ENCODE results near the gene HSD17B13. TPM values are rescaled to one million over a fixed set of nuclear protein-coding genes. Genes with fewer than 3 reads are reported as not detected.

Gene HSD17B13, protein sequence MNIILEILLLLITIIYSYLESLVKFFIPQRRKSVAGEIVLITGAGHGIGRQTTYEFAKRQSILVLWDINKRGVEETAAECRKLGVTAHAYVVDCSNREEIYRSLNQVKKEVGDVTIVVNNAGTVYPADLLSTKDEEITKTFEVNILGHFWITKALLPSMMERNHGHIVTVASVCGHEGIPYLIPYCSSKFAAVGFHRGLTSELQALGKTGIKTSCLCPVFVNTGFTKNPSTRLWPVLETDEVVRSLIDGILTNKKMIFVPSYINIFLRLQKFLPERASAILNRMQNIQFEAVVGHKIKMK
- total RNA-seq (under 1 TPM in 1 of 2 experiments, not detected in 1; 0.22 TPM), polyA plus RNA-seq (not detected)

DNA sequence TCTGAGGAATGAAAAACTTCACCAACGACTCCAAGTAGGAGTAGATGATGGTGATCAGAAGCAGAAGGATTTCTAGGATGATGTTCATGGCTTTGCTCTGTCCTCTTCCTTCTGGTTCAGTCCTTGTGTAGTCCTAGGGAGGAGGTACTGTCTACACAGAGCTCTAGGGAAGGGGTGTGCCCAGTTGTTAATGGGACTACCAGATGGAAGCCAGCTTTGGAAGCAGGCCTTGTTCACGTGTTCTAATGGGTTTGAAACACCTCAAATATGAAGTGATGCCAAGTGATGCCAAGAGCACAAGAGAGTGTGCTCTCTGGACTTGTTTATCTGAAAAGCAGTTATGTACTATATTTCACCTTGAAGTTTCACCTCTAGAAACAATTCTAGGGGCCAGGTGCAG lies at the start of gene HSD17B13:
TSS of gene HSD17B13 (minus strand) at position 129 of the 400 bp plus-strand sequence. CDS start at position 88, 41 bp downstream.
- POLR2A ChIA-PET: no interaction called here

DNA sequence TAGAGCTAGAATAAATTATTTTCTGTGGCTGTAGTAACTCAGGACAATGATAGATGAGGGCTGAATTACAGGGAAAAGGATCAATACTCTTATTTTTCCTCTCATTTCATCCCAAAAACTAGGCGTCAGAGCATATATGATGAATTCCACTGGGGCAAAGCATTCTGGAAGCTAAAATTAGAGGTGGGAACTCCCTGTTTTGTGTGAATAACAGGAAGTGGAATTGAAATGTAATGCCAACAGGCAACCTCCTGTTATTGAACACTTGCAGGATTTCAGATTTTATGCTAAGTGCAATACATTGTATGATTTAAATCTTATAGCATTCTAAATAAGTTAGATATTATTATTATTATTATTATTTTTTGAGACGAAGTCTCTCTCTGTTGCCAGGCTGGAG lies 47.4 kb upstream of the HSD17B13 start:
- H3K9me3 Mint-ChIP-seq: no peaks in the 10 kb centered on the region
- Histone ChIP-seq H3K27ac (ENCODE audit: low read depth, low read length) (no peak overlapping the region), H3K27me3 (ENCODE audit: insufficient read depth, low read length, poor library complexity, severe bottlenecking) (no peaks in the 10 kb centered on the region), H3K4me1 (ENCODE audit: insufficient read depth, low read length) (no peaks in the 10 kb centered on the region), H3K4me3 (ENCODE audit: low read length) (no peak overlapping the region), H3K36me3 (ENCODE audit: insufficient read depth, low read length) (peaks cover 9% of the 10 kb centered on the region), H3K9me3 (ENCODE audit: low read length) (no peaks in the 10 kb centered on the region)
- peaks cover 19 to 75% (median 20%) of the 10 kb centered on the region in 3 donors for H3K36me3 Mint-ChIP-seq
- CTCF ChIA-PET: no interaction called here
- no peak overlapping the region for H3K4me3 Mint-ChIP-seq
- H3K27me3 Mint-ChIP-seq: no peaks in the 10 kb centered on the region
- H3K4me1 Mint-ChIP-seq: peaks cover 4 to 7% (median 5%) of the 10 kb centered on the region in 3 donors
- H3K27ac Mint-ChIP-seq: peak overlapping the region in 2 of 8 donors; percentile 29 to 51
- DNase-seq: no peak
- POLR2A ChIA-PET: no interaction called here

More for the DNA sequence above, at the start of gene HSD17B13:
- no peaks in the 10 kb centered on the region for H3K27me3 ChIP-seq (ENCODE audit: insufficient read depth, low read length, poor library complexity, severe bottlenecking)
- H3K36me3 ChIP-seq (ENCODE audit: insufficient read depth, low read length): no peaks in the 10 kb centered on the region
- no peaks in the 10 kb centered on the region for H3K4me1 ChIP-seq (ENCODE audit: insufficient read depth, low read length)
- Mint-ChIP-seq H3K27me3 (no peaks in the 10 kb centered on the region), H3K4me1 (no peaks in the 10 kb centered on the region), H3K4me3 (no peak within 1 kb of the TSS), H3K27ac (peak within 1 kb of the TSS in 1 of 8 donors; percentile 7), H3K36me3 (peaks cover 0 to 1% (median 0%) of the 10 kb centered on the region in 3 donors), H3K9me3 (peaks cover 0 to 7% (median 0%) of the 10 kb centered on the region in 5 donors)
- no peak within 1 kb of the TSS for H3K27ac ChIP-seq (ENCODE audit: low read depth, low read length)
- no peaks in the 10 kb centered on the region for H3K9me3 ChIP-seq (ENCODE audit: low read length)
- H3K4me3 ChIP-seq (ENCODE audit: low read length): no peak within 1 kb of the TSS
- no peak for DNase-seq
- CTCF ChIA-PET: no interaction called here

DNA sequence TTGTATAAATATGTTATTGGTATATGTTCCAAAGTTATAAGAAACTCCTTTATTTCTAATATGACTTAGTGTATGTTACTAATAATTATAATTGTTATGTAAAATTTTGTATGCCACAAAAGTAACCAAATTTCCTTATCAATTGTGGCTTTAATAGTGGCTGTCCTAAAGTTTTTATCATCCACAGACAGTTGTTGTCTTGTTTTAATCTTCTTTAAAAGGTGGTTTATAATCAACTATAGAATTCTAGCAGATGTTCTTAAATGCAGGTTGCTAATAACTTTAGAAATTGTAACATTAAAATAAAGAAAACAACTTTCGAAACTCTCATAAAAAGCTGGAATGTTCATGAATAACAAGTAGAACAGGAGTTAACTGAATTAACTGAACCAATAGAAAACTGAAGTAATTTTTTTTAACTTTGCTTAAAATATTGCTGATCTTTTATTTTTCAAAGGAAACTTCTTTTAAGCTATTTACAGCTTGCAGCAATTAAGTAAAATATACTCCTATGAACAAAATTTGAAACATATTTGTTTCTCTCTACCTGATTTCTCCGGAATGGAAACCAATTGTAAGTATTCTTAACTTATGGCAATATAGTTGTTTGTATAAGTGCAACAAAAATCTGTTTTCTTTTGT lies 44.0 kb upstream of the HSD17B13 start:
- Mint-ChIP-seq H3K4me3 (no peak overlapping the region), H3K27me3 (no peaks in the 10 kb centered on the region), H3K27ac (peak overlapping the region in 1 of 8 donors; percentile 29), H3K9me3 (no peaks in the 10 kb centered on the region), H3K36me3 (peaks cover 15 to 82% (median 22%) of the 10 kb centered on the region in 3 donors), H3K4me1 (peaks cover 4 to 7% (median 5%) of the 10 kb centered on the region in 3 donors)
- no peak for DNase-seq
- Histone ChIP-seq H3K36me3 (ENCODE audit: insufficient read depth, low read length) (peaks cover 24% of the 10 kb centered on the region), H3K27me3 (ENCODE audit: insufficient read depth, low read length, poor library complexity, severe bottlenecking) (no peaks in the 10 kb centered on the region), H3K4me1 (ENCODE audit: insufficient read depth, low read length) (no peaks in the 10 kb centered on the region), H3K27ac (ENCODE audit: low read depth, low read length) (no peak overlapping the region), H3K4me3 (ENCODE audit: low read length) (no peak overlapping the region), H3K9me3 (ENCODE audit: low read length) (no peaks in the 10 kb centered on the region)
- ChIA-PET POLR2A (no interaction called here), CTCF (interaction anchor here (0.6 to 1.4 kb wide), 2 partner anchors 23 to 60 kb away, joined by 3 read pairs; no protein-coding TSS in a partner anchor)

DNA sequence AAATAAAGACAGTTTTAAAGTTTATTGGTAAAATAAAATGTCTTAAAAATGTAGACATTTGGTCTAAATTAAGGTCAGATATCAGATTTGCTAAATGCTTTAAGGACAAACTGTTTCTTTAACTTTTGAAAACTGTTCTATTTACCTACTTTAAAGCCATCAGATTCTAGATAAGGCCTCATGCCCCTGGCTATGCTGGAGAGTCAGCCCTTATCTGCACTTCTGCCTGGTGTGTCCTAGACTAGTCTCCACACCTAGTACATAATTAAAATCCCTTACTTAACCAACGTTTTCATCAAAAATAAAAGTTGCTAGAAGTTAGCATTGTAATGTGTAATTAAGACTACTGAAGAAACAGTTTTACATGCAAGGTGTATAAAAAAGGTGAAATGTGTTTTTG lies 42.7 kb upstream of the HSD17B13 start:
- no peak for DNase-seq
- H3K27ac Mint-ChIP-seq: peak overlapping the region in 1 of 8 donors; percentile 35
- ChIA-PET CTCF (interaction anchor here (2.7 kb wide), 1 partner anchor 11 kb away, joined by 13 read pairs; no protein-coding TSS in a partner anchor), POLR2A (no interaction called here)
- H3K36me3 Mint-ChIP-seq: peaks cover 8 to 82% (median 15%) of the 10 kb centered on the region in 3 donors
- no peak overlapping the region for H3K27ac ChIP-seq (ENCODE audit: low read depth, low read length)
- no peaks in the 10 kb centered on the region for H3K9me3 ChIP-seq (ENCODE audit: low read length)
- H3K4me3 ChIP-seq (ENCODE audit: low read length): no peak overlapping the region
- H3K4me1 ChIP-seq (ENCODE audit: insufficient read depth, low read length): no peaks in the 10 kb centered on the region
- H3K27me3 ChIP-seq (ENCODE audit: insufficient read depth, low read length, poor library complexity, severe bottlenecking): no peaks in the 10 kb centered on the region
- no peaks in the 10 kb centered on the region for H3K27me3 Mint-ChIP-seq
- no peak overlapping the region for H3K4me3 Mint-ChIP-seq
- peaks cover 0 to 3% (median 1%) of the 10 kb centered on the region in 3 donors for H3K4me1 Mint-ChIP-seq
- H3K9me3 Mint-ChIP-seq: no peaks in the 10 kb centered on the region
- peaks cover 21% of the 10 kb centered on the region for H3K36me3 ChIP-seq (ENCODE audit: insufficient read depth, low read length)

DNA sequence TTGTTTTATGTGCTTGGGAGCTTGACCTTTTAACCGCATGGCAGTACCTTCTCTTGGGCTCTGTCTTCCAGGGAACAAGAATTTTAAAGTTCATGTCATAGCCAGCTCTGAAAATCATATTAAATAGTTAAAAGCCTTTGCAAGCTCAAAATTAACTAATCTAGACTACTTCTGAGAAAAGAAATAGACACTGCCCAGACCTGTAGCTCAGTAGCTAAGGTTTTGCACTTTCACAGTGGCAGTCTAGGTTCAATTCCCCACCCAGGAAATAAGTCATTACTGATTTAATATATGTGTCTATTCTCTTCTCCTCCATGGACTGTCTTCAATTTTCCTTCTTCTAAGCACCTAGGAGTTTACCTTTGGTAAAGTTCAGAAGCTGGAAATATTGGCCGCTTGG lies 40.9 kb upstream of the HSD17B13 start:
- ChIA-PET CTCF (interaction anchor here (1.0 to 2.7 kb wide), 2 partner anchors 12 to 19 kb away, joined by 3 to 13 read pairs; no protein-coding TSS in a partner anchor), POLR2A (no interaction called here)
- no peaks in the 10 kb centered on the region for H3K4me1 ChIP-seq (ENCODE audit: insufficient read depth, low read length)
- DNase-seq: no peak
- H3K36me3 Mint-ChIP-seq: peaks cover 8 to 80% (median 20%) of the 10 kb centered on the region in 3 donors
- H3K27me3 ChIP-seq (ENCODE audit: insufficient read depth, low read length, poor library complexity, severe bottlenecking): no peaks in the 10 kb centered on the region
- no peak overlapping the region for H3K4me3 Mint-ChIP-seq
- no peak overlapping the region for H3K27ac ChIP-seq (ENCODE audit: low read depth, low read length)
- H3K36me3 ChIP-seq (ENCODE audit: insufficient read depth, low read length): peaks cover 21% of the 10 kb centered on the region
- peaks cover 0 to 3% (median 1%) of the 10 kb centered on the region in 3 donors for H3K4me1 Mint-ChIP-seq
- H3K27ac Mint-ChIP-seq: peak overlapping the region in 1 of 8 donors; percentile 27
- H3K9me3 Mint-ChIP-seq: no peaks in the 10 kb centered on the region
- no peaks in the 10 kb centered on the region for H3K27me3 Mint-ChIP-seq
- H3K9me3 ChIP-seq (ENCODE audit: low read length): no peaks in the 10 kb centered on the region
- H3K4me3 ChIP-seq (ENCODE audit: low read length): no peak overlapping the region

DNA sequence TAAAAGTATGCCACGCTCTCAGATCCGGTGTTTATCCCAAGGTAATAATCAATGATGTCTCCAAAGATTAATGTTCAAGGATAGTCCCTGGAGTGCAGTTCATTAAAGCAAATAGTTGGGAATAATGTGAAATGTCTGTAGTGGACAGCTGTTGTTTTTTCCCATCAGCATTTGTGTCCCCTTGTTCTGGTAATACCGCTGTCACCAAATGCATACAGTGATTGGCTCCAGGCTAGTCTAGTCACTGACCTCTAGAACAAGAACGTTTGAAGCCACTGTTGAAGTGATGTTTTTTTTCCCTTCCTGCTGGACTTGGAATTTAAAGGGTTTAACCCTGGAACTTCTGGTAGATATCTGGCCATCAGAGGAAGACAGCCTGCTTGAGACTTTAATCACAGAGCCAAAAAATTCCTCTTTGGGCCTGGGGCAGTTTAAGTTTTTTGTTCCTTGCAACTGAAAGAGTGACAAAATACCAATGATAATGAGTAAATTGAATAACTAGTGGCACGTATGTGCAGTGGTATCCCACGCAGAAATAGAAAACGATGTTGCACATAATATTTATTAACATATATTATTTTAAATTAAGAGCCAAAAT lies 37.8 kb upstream of the HSD17B13 start:
- H3K27ac ChIP-seq (ENCODE audit: low read depth, low read length): no peak overlapping the region
- POLR2A ChIA-PET: no interaction called here
- H3K4me1 Mint-ChIP-seq: peaks cover 0 to 1% (median 0%) of the 10 kb centered on the region in 3 donors
- CTCF ChIA-PET: no interaction called here
- H3K4me1 ChIP-seq (ENCODE audit: insufficient read depth, low read length): no peaks in the 10 kb centered on the region
- H3K9me3 ChIP-seq (ENCODE audit: low read length): no peaks in the 10 kb centered on the region
- no peaks in the 10 kb centered on the region for H3K27me3 ChIP-seq (ENCODE audit: insufficient read depth, low read length, poor library complexity, severe bottlenecking)
- no peak overlapping the region for H3K4me3 Mint-ChIP-seq
- no peaks in the 10 kb centered on the region for H3K9me3 Mint-ChIP-seq
- H3K36me3 Mint-ChIP-seq: peaks cover 4 to 78% (median 13%) of the 10 kb centered on the region in 3 donors
- no peak overlapping the region for H3K27ac Mint-ChIP-seq
- peaks cover 21% of the 10 kb centered on the region for H3K36me3 ChIP-seq (ENCODE audit: insufficient read depth, low read length)
- no peak for DNase-seq
- H3K4me3 ChIP-seq (ENCODE audit: low read length): no peak overlapping the region
- H3K27me3 Mint-ChIP-seq: no peaks in the 10 kb centered on the region

DNA sequence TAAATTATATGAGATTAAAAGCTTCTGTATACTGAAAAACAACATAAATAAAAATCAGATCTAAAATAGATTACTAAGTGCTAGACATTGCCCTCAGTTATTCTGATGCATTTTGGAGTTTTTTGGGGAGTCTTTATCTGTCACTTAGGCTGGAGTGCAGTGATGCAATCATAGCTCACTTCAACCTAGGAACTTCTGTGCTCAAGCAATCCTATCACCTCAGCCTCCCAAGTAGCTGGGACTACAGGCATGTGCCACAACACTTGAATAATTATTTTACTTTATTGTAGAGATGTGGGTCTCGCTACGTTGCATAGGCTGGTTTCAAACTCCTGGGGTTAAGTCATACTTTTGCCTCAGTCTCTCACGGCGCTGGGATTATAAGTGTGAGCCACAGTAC lies 36.6 kb upstream of the HSD17B13 start:
- Mint-ChIP-seq H3K4me1 (peaks cover 0 to 1% (median 0%) of the 10 kb centered on the region in 3 donors), H3K27ac (peak overlapping the region in 1 of 8 donors; percentile 6), H3K27me3 (no peaks in the 10 kb centered on the region), H3K36me3 (peaks cover 9 to 78% (median 10%) of the 10 kb centered on the region in 3 donors), H3K9me3 (no peaks in the 10 kb centered on the region), H3K4me3 (no peak overlapping the region)
- Histone ChIP-seq H3K4me1 (ENCODE audit: insufficient read depth, low read length) (no peaks in the 10 kb centered on the region), H3K27me3 (ENCODE audit: insufficient read depth, low read length, poor library complexity, severe bottlenecking) (no peaks in the 10 kb centered on the region), H3K27ac (ENCODE audit: low read depth, low read length) (no peak overlapping the region), H3K9me3 (ENCODE audit: low read length) (no peaks in the 10 kb centered on the region), H3K36me3 (ENCODE audit: insufficient read depth, low read length) (peaks cover 17% of the 10 kb centered on the region), H3K4me3 (ENCODE audit: low read length) (no peak overlapping the region)
- DNase-seq: no peak
- ChIA-PET POLR2A (no interaction called here), CTCF (interaction anchor here (1.0 kb wide), 1 partner anchor 97 kb away, joined by 3 read pairs; no protein-coding TSS in a partner anchor)
